IMR-90 (cell line): ENCODE measurements around the gene PLB1. TPM values are rescaled to one million over a fixed set of nuclear protein-coding genes. Genes with fewer than 3 reads are reported as not detected.

ENCODE experiments used
- ATAC-seq: fragments of 200-7000 bp; cut with Tn5 transposase; 2 replicates; pipeline ENCODE4 v1.9.1; 2020; ENCODE audit warnings: low read depth, mild to moderate bottlenecking, moderate library complexity
- BruUV-seq: library from RNA; stranded (reverse); fragments of 400-500 nt; replicated peaks from 2 replicates; lab custom pipeline; 2021; lab: Mats Ljungman, UMichigan
- CTCF ChIA-PET: fragments of 300-600 bp; formaldehyde crosslinking; extraction: SDS; loops from one replicate; lab custom pipeline; 2021; ENCODE audit warnings: antibody characterized with exemption; lab: Yijun Ruan, JAX
- POLR2A ChIA-PET: fragments of 300-600 bp; sonication (Branson Sonifier 250); formaldehyde crosslinking; loops from one replicate; lab custom pipeline; 2022; ENCODE audit warnings: antibody characterized with exemption; ENCODE audit not compliant: unreplicated experiment; lab: Charles Lee
- DNase-seq: peaks from one replicate; pipeline ENCODE4 v3.0.0; 2013
- H2AFZ ChIP-seq: replicated peaks from 2 replicates; pipeline ENCODE3; 2013; ENCODE audit warnings: low read length, mild to moderate bottlenecking; ENCODE audit not compliant: poor library complexity
- H2AK5ac ChIP-seq: 2 replicates; pipeline ENCODE4 v1.6.1; 2013; ENCODE audit warnings: low read depth, low read length, inconsistent platforms
- H2AK9ac ChIP-seq: replicated peaks from 2 replicates; pipeline ENCODE3; 2013; ENCODE audit warnings: mild to moderate bottlenecking, low read depth, low read length, moderate library complexity; ENCODE audit not compliant: poor library complexity
- H2BK120ac ChIP-seq: 2 replicates; pipeline ENCODE4 v1.6.1; 2013; ENCODE audit warnings: low read depth, low read length, inconsistent platforms
- H2BK15ac ChIP-seq: 3 replicates; pipeline ENCODE4 v1.6.1; 2013; ENCODE audit warnings: low read depth, low read length, inconsistent platforms
- H2BK20ac ChIP-seq: 2 replicates; pipeline ENCODE4 v1.6.1; 2013; ENCODE audit warnings: low read depth, mild to moderate bottlenecking, inconsistent platforms, low read length, moderate library complexity
- H2BK5ac ChIP-seq: 2 replicates; pipeline ENCODE4 v1.6.1; 2013; ENCODE audit warnings: mild to moderate bottlenecking, low read depth, low read length, inconsistent platforms; ENCODE audit not compliant: poor library complexity, severe bottlenecking
- H3K14ac ChIP-seq: replicated peaks from 2 replicates; pipeline ENCODE4 v1.6.1; 2013; ENCODE audit warnings: low read depth, low read length, inconsistent platforms
- H3K18ac ChIP-seq: 2 replicates; pipeline ENCODE4 v1.6.1; 2013; ENCODE audit warnings: low read depth, low read length, control low read depth
- H3K23ac ChIP-seq: 2 replicates; pipeline ENCODE4 v1.6.1; 2013; ENCODE audit warnings: low read depth, low read length, inconsistent platforms
- H3K27ac ChIP-seq: 2 replicates; pipeline ENCODE4 v1.5.1; 2013; ENCODE audit warnings: mild to moderate bottlenecking, control low read depth, low read length; ENCODE audit not compliant: insufficient read depth
- H3K27me3 ChIP-seq: 2 replicates; pipeline ENCODE4 v1.6.1; 2013; ENCODE audit warnings: low read length; ENCODE audit not compliant: control insufficient read depth, insufficient read depth
- H3K36me3 ChIP-seq: 2 replicates; pipeline ENCODE4 v1.6.1; 2013; ENCODE audit warnings: low read length, mixed read lengths; ENCODE audit not compliant: control insufficient read depth, insufficient read depth
- H3K4ac ChIP-seq: 2 replicates; pipeline ENCODE4 v1.6.1; 2013; ENCODE audit warnings: low read depth, low read length, inconsistent platforms
- H3K4me1 ChIP-seq: 2 replicates; pipeline ENCODE4 v1.6.1; 2013; ENCODE audit warnings: low read length, mixed read lengths; ENCODE audit not compliant: control insufficient read depth, insufficient read depth
- H3K4me2 ChIP-seq: 2 replicates; pipeline ENCODE4 v1.6.1; 2013; ENCODE audit warnings: low read depth, mild to moderate bottlenecking, control low read depth, low read length, moderate library complexity
- H3K4me3 ChIP-seq: 2 replicates; pipeline ENCODE4 v1.5.1; 2013; ENCODE audit warnings: low read depth, mild to moderate bottlenecking, control low read depth, low read length, moderate library complexity; ENCODE audit not compliant: insufficient read depth
- H3K56ac ChIP-seq: 2 replicates; pipeline ENCODE4 v1.6.1; 2013; ENCODE audit warnings: low read length, inconsistent platforms; ENCODE audit not compliant: insufficient read depth; ENCODE audit errors: extremely low read depth
- H3K79me1 ChIP-seq, 2 experiments: 2 replicates each; pipeline ENCODE4 v1.6.1; 2013; ENCODE audit warnings: low read length in 2 of 2, inconsistent platforms in 1 of 2, low read depth in 1 of 2
- H3K9ac ChIP-seq: 2 replicates; pipeline ENCODE4 v1.6.1; 2013; ENCODE audit warnings: low read depth, low read length, control low read depth
- H3K9me1 ChIP-seq: 2 replicates; pipeline ENCODE4 v1.6.1; 2013; ENCODE audit warnings: low read length, inconsistent platforms; ENCODE audit not compliant: insufficient read depth
- H3K9me3 ChIP-seq: 2 replicates; pipeline ENCODE4 v1.6.1; 2013; ENCODE audit warnings: low read length; ENCODE audit not compliant: control insufficient read depth, insufficient read depth
- H4K20me1 ChIP-seq: 2 replicates; pipeline ENCODE4 v1.6.1; 2013; ENCODE audit warnings: low read length, inconsistent platforms; ENCODE audit not compliant: insufficient read depth
- H4K5ac ChIP-seq: 2 replicates; pipeline ENCODE4 v1.6.1; 2013; ENCODE audit warnings: mild to moderate bottlenecking, low read depth, low read length, control low read depth
- H4K8ac ChIP-seq, 2 experiments: 2 replicates each; pipeline ENCODE4 v1.6.1; 2013; ENCODE audit warnings: low read depth in 2 of 2, low read length in 2 of 2, control low read depth in 1 of 2, inconsistent platforms in 1 of 2
- H4K91ac ChIP-seq: 2 replicates; pipeline ENCODE4 v1.6.1; 2013; ENCODE audit warnings: low read depth, low read length, inconsistent platforms; ENCODE audit not compliant: insufficient read depth
- BHLHE40 ChIP-seq: fragments of 150-350 bp; IDR thresholded peaks from 2 replicates; pipeline ENCODE4 v1.6.1; 2016; ENCODE audit warnings: mild to moderate bottlenecking, low read depth, low read length
- CEBPB ChIP-seq: IDR thresholded peaks from 2 replicates; pipeline ENCODE4 v1.6.1; 2012; ENCODE audit warnings: low read depth, low read length, improper control_type of control experiment
- CTCF ChIP-seq: conservative IDR thresholded peaks from 2 replicates; pipeline ENCODE4 v1.5.1; 2012; ENCODE audit warnings: mild to moderate bottlenecking, low read depth, low read length, improper control_type of control experiment
- ELK1 ChIP-seq: fragments of 150-350 bp; IDR thresholded peaks from 2 replicates; pipeline ENCODE4 v1.6.1; 2016; ENCODE audit warnings: low read depth, mild to moderate bottlenecking, low read length, moderate library complexity, borderline replicate concordance
- FOS ChIP-seq: fragments of 150-350 bp; IDR thresholded peaks from 2 replicates; pipeline ENCODE4 v1.6.1; 2016; ENCODE audit warnings: low read depth, low read length
- MAFK ChIP-seq: IDR thresholded peaks from 2 replicates; pipeline ENCODE4 v1.6.1; 2012; ENCODE audit warnings: low read depth, low read length, improper control_type of control experiment
- MAZ ChIP-seq: IDR thresholded peaks from 2 replicates; pipeline ENCODE4 v1.6.1; 2012; ENCODE audit warnings: low read depth, mild to moderate bottlenecking, low read length, improper control_type of control experiment, moderate library complexity, borderline replicate concordance
- MXI1 ChIP-seq: IDR thresholded peaks from 2 replicates; pipeline ENCODE4 v1.6.1; 2012; ENCODE audit warnings: low read depth, mild to moderate bottlenecking, low read length, moderate library complexity, borderline replicate concordance
- NFE2L2 ChIP-seq: fragments of 150-350 bp; IDR thresholded peaks from 2 replicates; pipeline ENCODE4 v1.6.1; 2016; ENCODE audit warnings: low read depth, mild to moderate bottlenecking, low read length
- POLR2A ChIP-seq: IDR thresholded peaks from 2 replicates; pipeline ENCODE4 v1.6.1; 2012; ENCODE audit warnings: mild to moderate bottlenecking, low read depth, low read length
- RAD21 ChIP-seq: IDR thresholded peaks from 2 replicates; pipeline ENCODE4 v1.6.1; 2012; ENCODE audit warnings: low read length, improper control_type of control experiment
- RCOR1 ChIP-seq: IDR thresholded peaks from 2 replicates; pipeline ENCODE4 v1.6.1; 2012; ENCODE audit warnings: mild to moderate bottlenecking, low read length, improper control_type of control experiment; ENCODE audit not compliant: insufficient replicate concordance
- RFX5 ChIP-seq: IDR thresholded peaks from 2 replicates; pipeline ENCODE4 v1.8.0; 2012; ENCODE audit warnings: low read depth, mild to moderate bottlenecking, low read length, moderate library complexity
- SMC3 ChIP-seq: fragments of 150-350 bp; IDR thresholded peaks from 2 replicates; pipeline ENCODE4 v1.6.1; 2016; ENCODE audit warnings: low read depth, mild to moderate bottlenecking, antibody characterized with exemption, low read length, moderate library complexity
- USF2 ChIP-seq: fragments of 150-350 bp; IDR thresholded peaks from 2 replicates; pipeline ENCODE4 v1.6.1; 2017; ENCODE audit warnings: mild to moderate bottlenecking, antibody characterized with exemption, low read length, low read depth
- WGBS, 2 experiments: methylation state at CpG; one replicate each; pipeline versions ENCODE4 v1.1.5 to v1.1.7; 2013; ENCODE audit warnings: missing lambda C conversion rate in 2 of 2; ENCODE audit not compliant: insufficient read length in 1 of 2; ENCODE audit errors: extremely low coverage in 2 of 2; 5-methylcytosine and 5-hydroxymethylcytosine counted together
- dilution Hi-C: fragments of 300-500 bp; cut with HindIII; formaldehyde crosslinking; loops from one replicate; pipeline ENCODE4 v1.14.3; 2018; ENCODE audit warnings: low sequenced_read_pairs; ENCODE audit not compliant: unreplicated experiment
- in situ Hi-C: fragments of 300-500 bp; cut with MboI; formaldehyde crosslinking; loops from 3 replicates; pipeline ENCODE4 v1.14.3; 2019; ENCODE audit warnings: low sequenced_read_pairs, inconsistent platforms, mixed read lengths
- intact Hi-C: fragments of 100-400 bp; cut with micrococcal nuclease; formaldehyde crosslinking; loops from 2 replicates; pipeline ENCODE4 v1.10.0; 2022
- polyA plus RNA-seq, 3 experiments: library from polyadenylated mRNA; depleted of rRNA; stranded (reverse); fragments of >200 nt; gene quantifications; 2 replicates each; pipeline ENCODE4 v1.2.3, GENCODE V29; 2012; ENCODE audit warnings: low replicate concordance in 1 of 3
- total RNA-seq: library from RNA; depleted of rRNA; stranded (reverse); fragments of >200 nt; gene quantifications from 2 replicates; pipeline ENCODE4 v1.2.3, GENCODE V29; 2012

PLB1 gene
- total and polyA plus RNA-seq, 2 of the 4 experiments (the other 2 are of a cell fraction) = 0.74 to 0.90 TPM

GRCh38 chr2:28588292-28588670, 92.4 kb downstream of the PLB1 start:
- Histone ChIP-seq H2AK5ac (peak overlapping the region; percentile 74), H3K18ac (no peak overlapping the region), H4K8ac (peak overlapping the region in 1 of 2 experiments; percentile 24; a peak in 1 of 4 replicates), H2BK120ac (peak overlapping the region; percentile 25; the same call in 1 of the 2 replicates), H3K36me3 (no peaks in the 10 kb centered on the region), H3K14ac (peak overlapping the region; percentile 78; the same call in 1 of the 2 replicates), H3K56ac (no peak overlapping the region), H3K27me3 (no peaks in the 10 kb centered on the region), H2BK5ac (no peak overlapping the region), H3K9me3 (no peaks in the 10 kb centered on the region), H3K9ac (no peak overlapping the region), H3K9me1 (peaks cover 13% of the 10 kb centered on the region), H3K4me2 (no peak overlapping the region), H3K4ac (peak overlapping the region; percentile 14), H2AFZ (peak overlapping the region; percentile 25), H3K4me3 (no peak overlapping the region), H2BK20ac (peak overlapping the region; percentile 38), H3K4me1 (peaks cover 11% of the 10 kb centered on the region), H3K27ac (no peak overlapping the region), H3K79me1 (0 out of 4 replicates have a peak, but pooled peaks cover 0 to 8% of the 10 kb centered on the region in 2 experiments), H3K23ac (no peak overlapping the region), H4K5ac (no peak overlapping the region), H4K91ac (peak overlapping the region; percentile 58), H4K20me1 (no peaks in the 10 kb centered on the region), H2AK9ac (no peak overlapping the region), H2BK15ac (peak overlapping the region; percentile 65; the same call in 2 of the 3 replicates)
- WGBS, 2 experiments = no CpG with 5 or more reads among the region's 3 CpGs
- intact Hi-C loops = no loop called here
- TF ChIP-seq RAD21 = no peak
- TF ChIP-seq SMC3 = no peak
- no peak for TF ChIP-seq MXI1
- TF ChIP-seq ELK1 = no peak
- no peak for TF ChIP-seq MAFK
- no peak for TF ChIP-seq RFX5
- no peak for TF ChIP-seq NFE2L2
- TF ChIP-seq MAZ = no peak
- TF ChIP-seq POLR2A = no peak
- no peak for TF ChIP-seq RCOR1
- TF ChIP-seq USF2 = no peak
- TF ChIP-seq CEBPB = no peak
- TF ChIP-seq BHLHE40 = no peak
- TF ChIP-seq FOS = no peak
- TF ChIP-seq CTCF = no peak
- CTCF ChIA-PET = no interaction called here
- DNase-seq (no peak), ATAC-seq (no peak)
- POLR2A ChIA-PET = no interaction called here
- dilution Hi-C loops = no loop called here
- no TSS peak for BruUV-seq
- in situ Hi-C loops = loop anchor here (5.0 to 25.0 kb wide), 2 partner anchors 164 to 324 kb away; partner anchors contain the start of gene PPP1CB
